ENCODE measurements around the gene ADORA2B. TPM values are rescaled to one million over a fixed set of nuclear protein-coding genes. Genes with fewer than 3 reads are reported as not detected.
"Not testable (repeated sequence)": the region's sequence is repeated elsewhere in the genome, so short reads cannot be mapped to it uniquely, and the experiment has no call there.

ADORA2B gene
- total RNA-seq, result under 1 TPM in 1 of 5 donors, not detected in 4; 0.20 TPM
- not detected for total RNA-seq (2013)
- total RNA-seq, result 0 to 9.4 (median 0.36) reads per million in 29 experiments

DNA sequence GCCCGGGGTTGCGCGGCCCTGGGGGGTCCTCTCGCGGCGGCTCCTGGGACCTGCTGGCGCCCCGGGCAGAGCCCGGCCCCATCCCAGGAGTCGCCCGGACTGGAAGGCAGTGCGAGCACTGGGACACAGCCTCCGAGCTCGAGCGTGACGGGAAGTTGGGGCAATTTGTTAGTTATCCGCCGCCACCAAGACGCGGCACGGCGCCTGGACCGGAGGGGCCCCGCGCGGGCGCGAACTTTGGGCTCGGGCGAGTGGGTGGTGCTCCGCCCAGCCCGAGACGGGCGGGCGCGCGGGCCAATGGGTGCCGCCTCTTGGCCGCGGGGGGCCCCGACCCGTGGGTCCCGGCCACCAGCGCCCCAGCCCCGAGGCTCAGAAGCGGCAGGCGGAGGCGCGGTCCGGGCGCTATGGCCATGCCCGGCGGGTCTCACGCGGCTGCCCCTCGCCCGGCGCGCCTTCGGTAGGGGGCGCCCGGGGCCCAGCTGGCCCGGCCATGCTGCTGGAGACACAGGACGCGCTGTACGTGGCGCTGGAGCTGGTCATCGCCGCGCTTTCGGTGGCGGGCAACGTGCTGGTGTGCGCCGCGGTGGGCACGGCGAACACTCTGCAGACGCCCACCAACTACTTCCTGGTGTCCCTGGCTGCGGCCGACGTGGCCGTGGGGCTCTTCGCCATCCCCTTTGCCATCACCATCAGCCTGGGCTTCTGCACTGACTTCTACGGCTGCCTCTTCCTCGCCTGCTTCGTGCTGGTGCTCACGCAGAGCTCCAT lies at the start of gene ADORA2B:
Gene ADORA2B, plus strand, starts transcription at position 372 of the 768 bp plus-strand sequence. Its CDS starts 119 bp downstream, at position 491.
- DNase-seq, result peak in 18 of 35 experiments; percentile 6 to 40 (median 15)
- Mint-ChIP-seq H3K27ac (no peak within 1 kb of the TSS), H3K9me3 (no peaks in the 10 kb centered on the region), H3K27me3 (peaks cover 22 to 40% of the 10 kb centered on the region in 2 donors), H3K36me3 (no peaks in the 10 kb centered on the region), H3K4me3 (peak within 1 kb of the TSS; percentile 74 to 86 (median 80)), H3K4me1 (peaks cover 8 to 12% (median 10%) of the 10 kb centered on the region in 3 donors)
- WGBS (ENCODE audit: insufficient coverage), result under 1% methylated on average over 88 of the region's 88 CpGs
- H3K27me3 ChIP-seq (replicated peaks in 1 of 2; ENCODE audit: control insufficient read depth in 2 of 2, extremely low read depth in 1 of 2, insufficient read depth in 2 of 2, low read length in 1 of 2), result peaks cover 8 to 65% of the 10 kb centered on the region in 2 experiments
- ATAC-seq (replicated peaks in 1 of 4), result peak; percentile 71 to 78 (median 74)
- ChIA-PET CTCF (interaction anchor here in 1 of 2 donors (0.7 kb wide), 1 partner anchor 78 kb away, joined by 7 read pairs; no protein-coding TSS in a partner anchor), POLR2A (interaction anchor here in 1 of 2 donors (0.7 kb wide), 1 partner anchor 687 kb away, joined by 7 read pairs; no protein-coding TSS in a partner anchor)
- no peak within 1 kb of the TSS for H3K27ac ChIP-seq (ENCODE audit: low read length)
- H3K36me3 ChIP-seq (ENCODE audit: control insufficient read depth in 2 of 2, extremely low read depth in 1 of 2, insufficient read depth in 1 of 2, low read length in 1 of 2), result no peaks in the 10 kb centered on the region
- H3K4me1 ChIP-seq (ENCODE audit: control insufficient read depth in 1 of 2, extremely low read depth in 1 of 2, insufficient read depth in 2 of 2, low read length in 2 of 2), result peaks cover 5 to 15% of the 10 kb centered on the region in 2 experiments
- H3K4me3 ChIP-seq (ENCODE audit: control insufficient read depth in 1 of 2, extremely low read depth in 1 of 2, low read length in 1 of 2), result peak within 1 kb of the TSS; percentile 41 to 80
- H3K9me3 ChIP-seq, result no peaks in the 10 kb centered on the region

DNA sequence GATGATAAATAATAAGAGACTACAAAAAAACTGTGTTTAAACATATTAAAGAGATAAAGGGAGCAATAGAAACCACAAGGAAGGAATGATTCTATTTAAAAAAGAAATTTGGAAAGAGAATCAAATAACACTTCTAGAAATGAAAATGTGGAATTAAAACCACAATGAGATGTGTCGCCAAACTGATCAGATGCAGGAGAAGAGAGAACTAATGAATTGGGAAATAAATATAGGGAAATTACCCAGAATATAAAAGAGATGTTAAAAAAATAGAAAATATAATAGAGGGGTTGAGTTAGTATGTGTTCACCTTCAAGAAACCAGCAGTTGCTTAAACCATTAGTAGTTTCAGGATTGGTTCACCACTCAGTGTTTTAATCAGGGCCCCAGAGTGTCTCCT lies 48.7 kb upstream of the ADORA2B start:
- peak overlapping the region; percentile 71 to 92 for H3K27ac Mint-ChIP-seq

DNA sequence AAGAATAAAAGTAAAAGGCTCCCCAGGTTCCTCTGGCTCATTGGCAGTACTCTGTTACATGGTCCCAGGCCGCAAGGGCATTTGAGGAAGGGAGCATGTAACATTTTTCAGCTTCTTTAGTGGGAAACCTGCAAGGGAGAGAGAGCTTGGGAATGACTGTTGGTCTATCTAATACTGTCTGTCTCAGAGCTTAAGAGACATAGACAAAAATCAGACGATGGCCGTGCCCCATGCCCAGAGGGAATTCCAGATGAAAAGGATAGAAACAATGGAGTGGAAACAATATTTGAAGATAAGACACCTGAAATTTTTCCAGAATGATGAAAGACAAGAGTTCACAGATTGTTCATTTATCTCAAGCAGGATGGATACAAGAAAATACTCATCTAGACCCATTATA lies 48.1 kb upstream of the ADORA2B start:
- peaks cover 16 to 27% (median 22%) of the 10 kb centered on the region in 3 donors for H3K4me1 Mint-ChIP-seq
- Histone ChIP-seq H3K36me3 (ENCODE audit: control insufficient read depth in 2 of 2, extremely low read depth in 1 of 2, insufficient read depth in 1 of 2, low read length in 1 of 2) (no peaks in the 10 kb centered on the region), H3K27ac (ENCODE audit: low read length) (peak overlapping the region; percentile 61), H3K4me1 (ENCODE audit: control insufficient read depth in 1 of 2, extremely low read depth in 1 of 2, insufficient read depth in 2 of 2, low read length in 2 of 2) (peaks cover 0 to 8% of the 10 kb centered on the region in 2 experiments), H3K9me3 (no peaks in the 10 kb centered on the region), H3K4me3 (ENCODE audit: control insufficient read depth in 1 of 2, extremely low read depth in 1 of 2, low read length in 1 of 2) (no peak overlapping the region), H3K27me3 (replicated peaks in 1 of 2; ENCODE audit: control insufficient read depth in 2 of 2, extremely low read depth in 1 of 2, insufficient read depth in 2 of 2, low read length in 1 of 2) (peaks cover 0 to 3% of the 10 kb centered on the region in 2 experiments)
- ChIA-PET CTCF (no interaction called here), POLR2A (no interaction called here)
- no peaks in the 10 kb centered on the region for H3K9me3 Mint-ChIP-seq
- H3K36me3 Mint-ChIP-seq, result no peaks in the 10 kb centered on the region
- ATAC-seq (replicated peaks in 1 of 4), result no peak
- peak overlapping the region; percentile 18 to 77 (median 73) for H3K4me3 Mint-ChIP-seq
- WGBS (ENCODE audit: insufficient coverage), result 100% methylated on average over 3 of the region's 3 CpGs
- peak overlapping the region; percentile 92 to 93 for H3K27ac Mint-ChIP-seq
- H3K27me3 Mint-ChIP-seq, result peaks cover 0 to 1% of the 10 kb centered on the region in 2 donors
- no peak for DNase-seq

More for the DNA sequence above, 48.7 kb upstream of the ADORA2B start:
- ATAC-seq (replicated peaks in 1 of 4) (no peak), DNase-seq (no peak)
- Mint-ChIP-seq H3K4me3 (no peak overlapping the region), H3K27me3 (peaks cover 0 to 1% of the 10 kb centered on the region in 2 donors), H3K9me3 (no peaks in the 10 kb centered on the region), H3K4me1 (peaks cover 16 to 27% (median 22%) of the 10 kb centered on the region in 3 donors), H3K36me3 (no peaks in the 10 kb centered on the region)
- no CpG with 5 or more reads among the region's 1 CpG for WGBS (ENCODE audit: insufficient coverage)
- H3K4me3 ChIP-seq (ENCODE audit: control insufficient read depth in 1 of 2, extremely low read depth in 1 of 2, low read length in 1 of 2), result no peak overlapping the region
- POLR2A ChIA-PET, result no interaction called here
- peaks cover 0 to 3% of the 10 kb centered on the region in 2 experiments for H3K27me3 ChIP-seq (replicated peaks in 1 of 2; ENCODE audit: control insufficient read depth in 2 of 2, extremely low read depth in 1 of 2, insufficient read depth in 2 of 2, low read length in 1 of 2)
- no peaks in the 10 kb centered on the region for H3K36me3 ChIP-seq (ENCODE audit: control insufficient read depth in 2 of 2, extremely low read depth in 1 of 2, insufficient read depth in 1 of 2, low read length in 1 of 2)
- CTCF ChIA-PET, result no interaction called here
- peaks cover 0 to 8% of the 10 kb centered on the region in 2 experiments for H3K4me1 ChIP-seq (ENCODE audit: control insufficient read depth in 1 of 2, extremely low read depth in 1 of 2, insufficient read depth in 2 of 2, low read length in 2 of 2)
- no peak overlapping the region for H3K27ac ChIP-seq (ENCODE audit: low read length)
- H3K9me3 ChIP-seq, result no peaks in the 10 kb centered on the region

DNA sequence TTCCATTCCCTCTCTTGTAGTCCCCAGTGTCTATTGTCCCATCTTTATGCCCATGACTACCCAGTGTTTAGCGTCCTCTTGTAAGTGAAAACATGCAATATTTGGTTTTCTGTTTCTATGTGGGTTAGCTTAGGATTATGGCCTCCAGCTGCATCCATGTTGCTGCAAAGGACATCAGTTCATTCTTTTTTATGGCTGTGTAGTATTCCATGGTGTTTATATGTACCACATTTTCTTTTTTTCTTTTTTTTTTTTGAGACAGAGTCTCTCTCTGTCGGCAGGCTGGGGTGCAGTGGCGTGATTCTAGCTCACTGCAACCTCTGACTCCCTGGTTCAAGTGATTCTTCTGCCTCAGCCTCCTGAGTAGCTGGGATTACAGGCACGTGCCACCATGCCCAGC lies 45.3 kb upstream of the ADORA2B start:
- H3K27ac Mint-ChIP-seq; H3K4me3 Mint-ChIP-seq; H3K36me3 ChIP-seq (ENCODE audit: control insufficient read depth in 2 of 2, extremely low read depth in 1 of 2, insufficient read depth in 1 of 2, low read length in 1 of 2); H3K36me3 Mint-ChIP-seq; CTCF ChIA-PET; H3K27me3 Mint-ChIP-seq; DNase-seq; H3K4me3 ChIP-seq (ENCODE audit: control insufficient read depth in 1 of 2, extremely low read depth in 1 of 2, low read length in 1 of 2); POLR2A ChIA-PET; H3K9me3 Mint-ChIP-seq; H3K27ac ChIP-seq (ENCODE audit: low read length); ATAC-seq (replicated peaks in 1 of 4); H3K4me1 ChIP-seq (ENCODE audit: control insufficient read depth in 1 of 2, extremely low read depth in 1 of 2, insufficient read depth in 2 of 2, low read length in 2 of 2); H3K9me3 ChIP-seq; H3K27me3 ChIP-seq (replicated peaks in 1 of 2; ENCODE audit: control insufficient read depth in 2 of 2, extremely low read depth in 1 of 2, insufficient read depth in 2 of 2, low read length in 1 of 2): not testable (repeated sequence)
- peaks cover 16 to 27% (median 22%) of the 10 kb centered on the region in 3 donors for H3K4me1 Mint-ChIP-seq
- 90% methylated on average over 2 of the region's 4 CpGs for WGBS (ENCODE audit: insufficient coverage)

DNA sequence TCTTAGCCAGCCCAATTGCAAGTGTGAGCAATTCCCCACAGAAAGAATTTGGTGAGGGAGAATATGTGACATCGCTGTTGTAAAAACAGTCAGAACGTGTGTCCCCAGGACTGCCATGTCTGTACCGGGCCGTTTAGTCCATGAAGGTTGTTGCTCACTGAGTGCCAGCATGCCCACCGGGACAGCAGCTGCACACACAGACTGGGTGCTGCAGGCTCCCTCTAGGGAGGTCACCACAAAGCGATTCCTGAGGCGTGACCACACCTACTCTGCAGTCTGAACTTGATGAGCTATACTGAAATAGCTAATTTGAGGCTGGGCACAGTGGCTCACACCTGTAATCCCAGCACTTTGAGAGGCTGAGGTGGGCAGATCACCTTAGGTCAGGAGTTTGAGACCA lies 44.1 kb upstream of the ADORA2B start:
- peaks cover 16 to 26% (median 22%) of the 10 kb centered on the region in 3 donors for H3K4me1 Mint-ChIP-seq
- Histone ChIP-seq H3K27ac (ENCODE audit: low read length) (no peak overlapping the region), H3K4me1 (ENCODE audit: control insufficient read depth in 1 of 2, extremely low read depth in 1 of 2, insufficient read depth in 2 of 2, low read length in 2 of 2) (peaks cover 0 to 8% of the 10 kb centered on the region in 2 experiments), H3K9me3 (no peaks in the 10 kb centered on the region), H3K27me3 (replicated peaks in 1 of 2; ENCODE audit: control insufficient read depth in 2 of 2, extremely low read depth in 1 of 2, insufficient read depth in 2 of 2, low read length in 1 of 2) (no peaks in the 10 kb centered on the region), H3K4me3 (ENCODE audit: control insufficient read depth in 1 of 2, extremely low read depth in 1 of 2, low read length in 1 of 2) (no peak overlapping the region), H3K36me3 (ENCODE audit: control insufficient read depth in 2 of 2, extremely low read depth in 1 of 2, insufficient read depth in 1 of 2, low read length in 1 of 2) (no peaks in the 10 kb centered on the region)
- no peaks in the 10 kb centered on the region for H3K9me3 Mint-ChIP-seq
- ChIA-PET POLR2A (no interaction called here), CTCF (no interaction called here)
- H3K4me3 Mint-ChIP-seq, result no peak overlapping the region
- DNase-seq (no peak), ATAC-seq (replicated peaks in 1 of 4) (no peak)
- no peaks in the 10 kb centered on the region for H3K36me3 Mint-ChIP-seq
- no peaks in the 10 kb centered on the region for H3K27me3 Mint-ChIP-seq
- 87% methylated on average over 7 of the region's 7 CpGs for WGBS (ENCODE audit: insufficient coverage)
- no peak overlapping the region for H3K27ac Mint-ChIP-seq

DNA sequence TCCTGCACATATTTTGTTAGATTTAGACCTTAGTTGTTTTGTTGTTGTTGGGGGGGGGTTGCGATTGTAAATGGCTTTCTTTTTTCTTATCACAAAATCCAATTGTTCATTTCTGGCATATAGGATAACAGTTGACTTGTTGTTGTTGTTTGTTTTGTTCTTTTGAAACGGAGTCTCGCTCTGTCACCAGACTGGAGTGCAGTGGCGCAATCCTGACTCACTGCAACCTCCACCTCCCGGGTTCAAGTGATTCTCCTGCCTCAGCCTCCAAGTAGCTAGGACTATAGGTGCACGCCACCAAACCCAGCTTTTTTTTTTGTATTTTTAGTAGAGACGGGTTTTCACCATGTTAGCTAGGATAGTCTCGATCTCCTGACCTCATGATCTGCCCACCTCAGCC lies 39.7 kb upstream of the ADORA2B start:
- H3K9me3 Mint-ChIP-seq; POLR2A ChIA-PET; ATAC-seq (replicated peaks in 1 of 4); CTCF ChIA-PET; H3K27ac Mint-ChIP-seq; H3K4me3 ChIP-seq (ENCODE audit: control insufficient read depth in 1 of 2, extremely low read depth in 1 of 2, low read length in 1 of 2); H3K4me1 ChIP-seq (ENCODE audit: control insufficient read depth in 1 of 2, extremely low read depth in 1 of 2, insufficient read depth in 2 of 2, low read length in 2 of 2); H3K4me1 Mint-ChIP-seq; H3K4me3 Mint-ChIP-seq; H3K36me3 Mint-ChIP-seq; H3K27ac ChIP-seq (ENCODE audit: low read length); H3K36me3 ChIP-seq (ENCODE audit: control insufficient read depth in 2 of 2, extremely low read depth in 1 of 2, insufficient read depth in 1 of 2, low read length in 1 of 2); H3K9me3 ChIP-seq; H3K27me3 ChIP-seq (replicated peaks in 1 of 2; ENCODE audit: control insufficient read depth in 2 of 2, extremely low read depth in 1 of 2, insufficient read depth in 2 of 2, low read length in 1 of 2); H3K27me3 Mint-ChIP-seq; DNase-seq: not testable (repeated sequence)
- 100% methylated on average over 2 of the region's 8 CpGs for WGBS (ENCODE audit: insufficient coverage)
